ENCODE results near the gene PRORP.
"Not testable (repeated sequence)": the region's sequence is repeated elsewhere in the genome, so short reads cannot be mapped to it uniquely, and the experiment has no call there.

GRCh38 chr14:35094645-35095044 is 27.7 kb upstream of the PRORP start:
- not testable (repeated sequence) for TF ChIP-seq CTCF (IDR thresholded peaks at IDR 0.05; ENCODE audit: low read depth, low read length); EZH2phosphoT487 (IDR thresholded peaks at IDR 0.05; ENCODE audit: low read depth)
